GM21381 (cell line): ENCODE results near the gene CALD1.

ENCODE experiments used
- ATAC-seq: cut with Tn5 transposase; IDR thresholded peaks from one replicate; pipeline ENCODE4 v1.9.1; 2021; ENCODE audit warnings: mild to moderate bottlenecking, moderate library complexity; ENCODE audit not compliant: unreplicated experiment

Gene CALD1

GRCh38 chr7:134763960-134764359 lies 15.5 kb upstream of the CALD1 start:
- no peak for ATAC-seq

DNA sequence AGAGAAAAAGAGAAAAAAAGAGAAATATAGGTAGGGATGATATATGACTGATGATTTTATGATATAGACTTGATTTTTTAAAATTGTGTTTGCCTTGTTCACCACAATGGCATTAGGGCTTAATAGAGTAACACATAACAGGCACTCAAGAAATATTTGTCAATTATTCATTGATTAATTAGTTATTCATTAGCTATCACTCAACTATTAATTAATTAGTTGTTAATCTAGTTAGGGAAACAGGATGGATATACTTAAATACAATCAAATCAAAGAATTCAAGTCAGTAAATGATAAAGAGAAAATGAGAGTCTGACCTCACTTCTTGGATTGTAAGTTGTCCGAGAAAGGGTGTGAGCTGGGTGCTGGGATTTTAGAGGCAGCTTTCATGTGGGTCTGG lies 15.1 kb upstream of the CALD1 start:
- ATAC-seq: no peak

DNA sequence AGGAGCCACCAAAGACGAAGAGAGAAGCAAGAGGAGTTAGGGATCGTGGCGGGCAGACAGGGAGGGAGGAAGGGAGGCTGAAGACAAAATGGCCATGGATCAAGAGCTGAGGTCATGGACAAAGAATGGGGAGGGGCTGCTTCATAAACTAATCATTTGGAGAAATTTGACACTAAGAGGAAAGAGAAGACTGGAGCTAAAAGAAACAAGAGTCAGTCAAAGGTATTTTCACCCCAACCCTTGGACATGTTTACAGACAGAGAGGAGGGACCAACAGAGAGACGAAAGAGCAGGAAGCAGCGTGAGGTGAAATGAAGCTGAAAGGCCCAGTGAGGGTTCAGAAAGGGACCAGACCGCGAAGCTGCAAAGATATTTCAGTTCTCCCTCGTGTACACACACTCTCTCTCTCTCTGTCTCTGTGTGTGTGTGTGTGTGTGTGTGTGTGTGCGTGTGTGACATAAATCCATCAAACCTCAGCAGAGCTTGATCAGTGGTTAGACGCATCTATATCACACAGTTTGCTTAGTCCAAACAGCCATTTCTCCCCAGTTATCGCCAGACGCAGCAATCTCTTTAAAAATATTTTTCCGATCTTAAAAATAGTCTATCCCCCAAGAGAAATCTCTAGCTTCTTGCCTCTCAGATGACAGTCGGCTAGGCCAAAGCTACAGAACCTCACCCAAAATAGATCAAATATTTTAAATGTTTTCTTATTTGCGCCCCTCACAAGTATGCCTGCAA lies 12.5 kb upstream of the CALD1 start:
- ATAC-seq: peak; percentile 74

DNA sequence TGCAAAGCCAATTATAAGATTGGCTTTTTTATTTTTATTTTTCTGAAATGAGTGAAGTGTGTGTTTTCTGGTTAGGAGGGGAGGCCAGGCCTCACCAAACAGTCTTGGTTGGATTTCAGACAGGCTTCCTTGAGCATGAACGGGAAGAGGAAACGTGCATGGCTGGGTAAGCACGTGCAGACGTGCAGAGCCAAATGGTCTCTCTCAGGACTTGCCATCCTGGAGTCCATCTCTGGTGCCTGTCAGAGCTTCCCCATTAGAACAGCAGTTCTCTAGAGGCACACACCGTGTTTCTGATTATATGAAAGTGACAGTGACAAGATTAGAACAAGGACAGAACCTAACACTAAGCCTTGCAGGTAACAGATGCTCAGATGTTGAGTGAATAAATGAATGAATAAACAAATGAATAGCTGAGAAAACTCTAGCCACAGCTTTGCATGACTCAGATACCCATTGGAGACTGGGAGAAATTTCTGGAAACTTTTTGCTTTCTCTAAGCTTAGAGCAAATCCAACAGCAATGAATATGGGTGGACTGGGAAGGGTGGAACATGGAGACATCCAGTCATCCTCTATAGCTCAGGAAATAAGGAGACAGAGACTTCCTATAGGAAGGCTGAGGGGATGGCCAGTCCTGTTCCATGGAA lies 11.8 kb upstream of the CALD1 start:
- ATAC-seq: no peak

DNA sequence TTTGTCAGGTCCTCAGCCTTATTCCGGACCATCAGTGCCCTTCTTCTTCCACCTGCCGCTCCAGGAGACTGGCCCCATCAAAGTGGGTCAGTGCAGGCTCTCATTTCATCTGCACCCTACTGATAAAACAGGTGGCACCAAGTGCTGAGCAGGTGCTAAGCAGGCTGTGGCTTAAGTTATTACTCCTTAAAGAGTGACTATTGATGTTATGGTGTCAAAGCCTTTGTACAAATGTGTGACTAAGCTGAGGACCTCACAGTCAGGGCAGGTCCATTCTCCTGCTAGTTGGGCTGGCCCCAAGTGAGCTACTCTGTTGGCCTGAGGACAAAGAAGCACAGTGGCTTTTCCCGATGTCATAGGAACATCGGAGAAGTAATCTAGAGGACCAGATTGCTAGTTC lies 11.2 kb upstream of the CALD1 start:
- no peak for ATAC-seq

- no peak for ATAC-seq
Measured at GRCh38 chr7:134770676-134771075, 8.8 kb upstream of the CALD1 start.

- no peak for ATAC-seq
Measured at GRCh38 chr7:134771111-134771510, 8.3 kb upstream of the CALD1 start.

DNA sequence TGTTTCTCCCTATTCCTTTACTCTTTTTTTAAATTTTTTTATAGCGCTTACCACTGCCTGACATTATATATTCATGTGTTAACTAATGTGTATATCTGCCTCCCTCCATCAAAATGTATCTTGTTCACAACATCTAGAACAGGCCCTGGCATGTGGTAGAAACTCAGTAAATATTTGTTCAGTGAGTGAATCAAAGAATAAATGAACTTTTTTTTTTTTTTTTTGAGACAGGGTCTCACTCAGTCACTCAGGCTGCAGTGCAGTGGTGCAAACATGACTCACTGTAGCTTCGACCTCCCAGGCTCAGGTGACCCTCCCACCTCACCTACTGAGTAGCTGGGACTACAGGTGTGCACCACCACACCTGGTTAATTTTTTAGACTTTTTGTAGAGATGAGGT lies 7.5 kb upstream of the CALD1 start:
- ATAC-seq: no peak

DNA sequence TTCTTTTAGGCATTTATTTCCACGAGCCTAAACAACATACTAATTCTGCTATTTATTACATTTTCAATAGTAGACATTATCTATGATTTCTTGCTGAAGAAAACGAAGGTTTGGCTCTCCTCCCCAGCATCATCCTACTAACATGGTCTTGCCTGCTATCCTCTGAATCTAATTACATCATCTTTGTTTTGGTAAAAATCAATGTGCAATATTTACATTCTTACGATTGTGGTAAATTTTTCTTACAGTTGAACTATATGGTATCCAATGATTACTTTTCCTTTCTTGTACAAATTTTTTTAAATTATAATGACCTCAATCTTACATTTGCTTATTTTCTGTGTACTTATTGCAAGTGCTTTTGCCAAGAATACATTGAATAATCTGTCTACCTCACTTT lies 7.0 kb upstream of the CALD1 start:
- ATAC-seq: no peak

- ATAC-seq: no peak
Measured at GRCh38 chr7:134773164-134773563, 6.3 kb upstream of the CALD1 start.

DNA sequence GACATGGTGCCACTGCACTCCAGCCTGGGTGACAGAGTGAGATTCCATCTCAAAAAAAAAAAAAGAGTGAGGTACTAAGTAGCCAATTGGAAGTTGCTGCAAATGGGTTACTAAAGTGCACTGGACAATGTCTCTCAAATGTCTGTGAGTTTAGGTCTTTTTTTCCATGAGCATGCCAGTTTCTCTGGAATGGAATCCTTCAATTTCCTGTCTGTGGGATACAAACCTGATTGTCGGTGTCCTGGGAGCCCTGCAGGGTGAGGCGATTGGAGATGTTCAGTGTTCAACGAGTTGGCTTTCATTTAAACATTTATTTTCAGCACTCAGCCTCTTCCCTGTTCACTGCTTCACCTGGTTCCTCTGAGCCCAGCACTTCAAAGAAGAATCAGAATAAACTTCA lies 5.3 kb upstream of the CALD1 start:
- no peak for ATAC-seq

- ATAC-seq: no peak
Measured at GRCh38 chr7:134777470-134777869, 2.0 kb upstream of the CALD1 start.

GRCh38 chr7:134777908-134778580 lies 1.4 kb upstream of the CALD1 start:
- ATAC-seq: no peak

DNA sequence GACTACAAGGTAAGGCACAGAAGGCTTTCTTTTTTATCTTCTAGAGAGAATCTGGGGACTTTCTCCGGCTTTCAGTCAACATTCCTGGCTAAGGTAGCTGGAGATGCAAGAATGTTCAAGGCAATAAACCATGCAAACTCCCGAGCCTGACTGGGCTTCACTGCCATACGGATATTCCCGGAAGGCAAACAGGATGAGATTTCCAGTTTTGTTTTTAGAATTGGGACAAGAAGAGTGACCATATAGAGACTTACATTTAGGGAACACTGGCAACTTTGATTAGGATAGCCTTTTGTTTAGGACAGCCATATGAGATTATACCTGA lies 269 bp downstream of the CALD1 start:
- no peak for ATAC-seq

- no peak for ATAC-seq
Measured at GRCh38 chr7:134780166-134780828, 863 bp downstream of the CALD1 start.

GRCh38 chr7:134781171-134781570 lies 1.7 kb downstream of the CALD1 start:
- no peak for ATAC-seq

DNA sequence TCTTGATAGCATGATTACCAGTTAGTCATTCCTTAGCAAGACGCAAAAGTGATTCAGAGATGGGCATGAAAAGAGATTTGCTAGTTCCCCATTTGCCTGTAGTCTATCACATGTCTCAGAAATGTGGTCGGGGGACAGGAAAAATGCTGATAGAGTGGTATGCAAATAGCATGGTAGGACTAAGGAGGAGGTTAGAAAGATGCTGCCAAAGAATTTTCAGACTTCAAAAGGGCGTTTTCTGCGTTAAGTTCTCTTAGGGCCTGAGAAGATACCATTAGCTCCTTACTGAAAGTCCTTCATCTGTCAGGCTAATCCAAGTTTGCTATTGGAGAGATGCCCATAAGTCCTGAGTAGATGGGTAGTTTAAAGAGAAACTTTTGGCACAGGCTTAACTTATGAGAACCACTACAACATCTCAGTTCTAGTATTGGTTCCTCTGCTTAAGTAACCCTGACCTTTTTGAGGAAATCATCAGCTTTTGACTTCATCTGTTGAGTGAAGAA lies 2.7 kb downstream of the CALD1 start:
- ATAC-seq: peak; percentile 79

GRCh38 chr7:134783294-134784069 lies 4.0 kb downstream of the CALD1 start:
- ATAC-seq: no peak

DNA sequence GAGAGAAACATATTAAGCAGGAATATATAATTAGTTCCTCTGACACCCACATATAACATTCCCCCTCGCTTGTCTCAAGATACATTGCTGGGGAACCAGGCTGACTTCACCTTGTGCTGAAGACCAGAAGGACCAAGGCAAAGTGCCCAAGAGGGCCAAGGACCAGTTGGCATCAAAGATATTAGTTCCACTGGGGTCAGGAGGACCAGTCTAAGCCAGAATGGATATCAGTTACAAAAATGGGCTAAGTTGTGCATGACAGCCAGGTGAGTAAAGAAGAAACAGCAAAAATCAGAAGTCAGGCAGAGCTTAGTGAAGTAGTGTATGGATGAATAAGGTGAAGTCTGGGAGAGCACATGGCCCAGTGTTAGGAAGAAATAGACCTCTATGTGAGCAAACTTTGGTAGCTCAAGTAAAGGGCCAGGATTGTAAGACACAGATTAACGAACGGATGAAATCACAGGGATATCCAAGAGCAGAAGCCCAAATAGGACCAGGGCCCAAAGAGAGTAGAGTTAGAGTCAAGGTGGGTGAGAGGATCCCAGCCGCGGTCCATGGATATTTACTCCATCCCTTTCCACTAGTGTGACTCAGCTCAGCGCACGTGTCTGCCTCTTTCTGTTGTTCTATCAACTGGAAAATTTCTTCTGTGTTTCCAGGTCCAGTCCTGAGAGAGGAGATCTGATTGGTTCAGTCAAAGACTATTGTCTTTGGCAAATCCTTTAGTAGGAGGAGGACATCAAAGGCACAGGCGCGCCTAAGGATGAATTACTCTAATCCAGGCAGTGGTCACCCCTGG lies 5.0 kb downstream of the CALD1 start:
- ATAC-seq: no peak

- no peak for ATAC-seq
Measured at GRCh38 chr7:134785842-134786241, 6.4 kb downstream of the CALD1 start.
